DND-41 (cell line): ENCODE data around the gene ARMC2.

Source experiments
- ATAC-seq: fragments of 200-7000 bp; cut with Tn5 transposase; 3 replicates; pipeline ENCODE4 v1.9.1; 2021; ENCODE audit warnings: low read depth; ENCODE audit not compliant: insufficient read depth
- DNase-seq: peaks from one replicate; pipeline ENCODE4 v3.0.0-alpha.2; 2020
- H2AFZ ChIP-seq: 2 replicates; pipeline ENCODE4 v1.6.0; 2012; ENCODE audit warnings: low read depth, low read length
- H3K27ac ChIP-seq: 2 replicates; pipeline ENCODE4 v1.5.1; 2012; ENCODE audit warnings: low read length, inconsistent platforms
- H3K27me3 ChIP-seq: fragments of 200-600 bp; sonication (generic); 2 replicates; pipeline ENCODE4 v1.6.0; 2012; ENCODE audit warnings: low read length, mild to moderate bottlenecking, inconsistent platforms; ENCODE audit not compliant: insufficient read depth, poor library complexity
- H3K36me3 ChIP-seq: 2 replicates; pipeline ENCODE4 v1.5.1; 2012; ENCODE audit warnings: low read length, inconsistent platforms; ENCODE audit not compliant: insufficient read depth
- H3K4me1 ChIP-seq: 2 replicates; pipeline ENCODE4 v1.5.1; 2012; ENCODE audit warnings: mild to moderate bottlenecking, low read length; ENCODE audit not compliant: insufficient read depth
- H3K4me2 ChIP-seq: 2 replicates; pipeline ENCODE4 v1.6.0; 2012; ENCODE audit warnings: mild to moderate bottlenecking, moderate library complexity, low read length, inconsistent platforms; ENCODE audit not compliant: insufficient read depth
- H3K4me3 ChIP-seq, 2 experiments: fragments of 200-600 bp in 1 of 2; shearing (Covaris generic) in 1 of 2; 2 replicates each; pipeline ENCODE4 v1.5.1; 2012 to 2016; ENCODE audit warnings: inconsistent platforms in 2 of 2, low read length in 2 of 2, mild to moderate bottlenecking in 2 of 2, low read depth in 1 of 2, moderate library complexity in 1 of 2
- H3K79me2 ChIP-seq: 2 replicates; pipeline ENCODE4 v1.6.0; 2012; ENCODE audit warnings: low read length, inconsistent platforms; ENCODE audit not compliant: insufficient read depth
- H3K9ac ChIP-seq: 2 replicates; pipeline ENCODE4 v1.6.0; 2012; ENCODE audit warnings: low read depth, mild to moderate bottlenecking, inconsistent platforms, low read length, moderate library complexity
- H3K9me3 ChIP-seq: 2 replicates; pipeline ENCODE4 v1.5.1; 2012; ENCODE audit warnings: low read length, moderate library complexity, mild to moderate bottlenecking, inconsistent platforms; ENCODE audit not compliant: insufficient read depth, severe bottlenecking
- H4K20me1 ChIP-seq: 2 replicates; pipeline ENCODE4 v1.6.0; 2012; ENCODE audit warnings: low read length; ENCODE audit not compliant: insufficient read depth
- EZH2 ChIP-seq: IDR thresholded peaks from 3 replicates; pipeline ENCODE4 v1.6.1; 2012; ENCODE audit warnings: borderline replicate concordance, low read depth, mild to moderate bottlenecking, moderate library complexity, low read length, inconsistent platforms; ENCODE audit not compliant: severe bottlenecking
- TF ChIP-seq, protein P1 (sequence below): IDR thresholded peaks from 2 replicates; pipeline ENCODE4 v1.5.1; 2012; ENCODE audit warnings: borderline replicate concordance, low read length, moderate library complexity, mild to moderate bottlenecking; ENCODE audit not compliant: poor library complexity, severe bottlenecking; ENCODE audit errors: extremely low read depth

The ARMC2 gene

DNA sequence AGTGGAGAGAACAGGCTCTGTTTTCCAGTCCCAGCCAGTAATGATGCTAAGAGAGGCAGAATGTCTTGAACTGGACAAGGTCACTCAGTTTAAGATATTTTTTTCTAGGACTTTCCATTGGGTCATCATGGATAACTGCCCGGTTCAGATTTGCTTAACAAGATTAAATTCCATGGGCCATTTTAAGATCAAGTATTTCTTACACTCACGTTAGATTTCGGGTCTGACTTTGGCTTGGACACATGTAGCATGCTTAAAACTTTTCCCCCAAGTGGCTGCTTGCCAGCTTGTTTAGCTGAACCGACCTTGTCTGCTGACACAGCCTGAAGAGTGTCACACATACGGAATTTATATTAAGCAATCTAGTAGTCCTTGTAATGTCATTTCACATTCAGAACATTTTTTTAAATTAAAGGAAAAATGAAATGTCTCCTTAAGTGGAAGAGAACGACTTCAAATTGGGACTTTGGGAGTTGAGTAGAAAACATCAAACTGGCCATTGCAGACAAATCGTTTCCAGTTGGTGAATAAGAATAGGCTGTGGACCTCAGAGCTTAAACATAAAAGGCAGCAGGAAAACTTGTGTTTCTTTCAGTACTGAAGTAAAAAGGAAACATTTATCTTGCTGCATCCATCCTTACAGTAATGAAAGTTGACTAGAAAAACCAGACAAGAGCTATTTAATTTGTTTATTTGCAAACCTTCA is 29.0 kb downstream of the ARMC2 start:
- Histone ChIP-seq H3K4me2 (no peak overlapping the region), H4K20me1 (no peaks in the 10 kb centered on the region), H3K4me1 (no peaks in the 10 kb centered on the region), H3K4me3 (no peak overlapping the region), H3K9ac (no peak overlapping the region), H3K36me3 (peaks cover 6% of the 10 kb centered on the region), H2AFZ (no peak overlapping the region), H3K9me3 (no peaks in the 10 kb centered on the region), H3K27ac (no peak overlapping the region), H3K27me3 (no peaks in the 10 kb centered on the region), H3K79me2 (no peaks in the 10 kb centered on the region)
- ATAC-seq (no peak), DNase-seq (no peak)
- TF ChIP-seq, protein P1, sequence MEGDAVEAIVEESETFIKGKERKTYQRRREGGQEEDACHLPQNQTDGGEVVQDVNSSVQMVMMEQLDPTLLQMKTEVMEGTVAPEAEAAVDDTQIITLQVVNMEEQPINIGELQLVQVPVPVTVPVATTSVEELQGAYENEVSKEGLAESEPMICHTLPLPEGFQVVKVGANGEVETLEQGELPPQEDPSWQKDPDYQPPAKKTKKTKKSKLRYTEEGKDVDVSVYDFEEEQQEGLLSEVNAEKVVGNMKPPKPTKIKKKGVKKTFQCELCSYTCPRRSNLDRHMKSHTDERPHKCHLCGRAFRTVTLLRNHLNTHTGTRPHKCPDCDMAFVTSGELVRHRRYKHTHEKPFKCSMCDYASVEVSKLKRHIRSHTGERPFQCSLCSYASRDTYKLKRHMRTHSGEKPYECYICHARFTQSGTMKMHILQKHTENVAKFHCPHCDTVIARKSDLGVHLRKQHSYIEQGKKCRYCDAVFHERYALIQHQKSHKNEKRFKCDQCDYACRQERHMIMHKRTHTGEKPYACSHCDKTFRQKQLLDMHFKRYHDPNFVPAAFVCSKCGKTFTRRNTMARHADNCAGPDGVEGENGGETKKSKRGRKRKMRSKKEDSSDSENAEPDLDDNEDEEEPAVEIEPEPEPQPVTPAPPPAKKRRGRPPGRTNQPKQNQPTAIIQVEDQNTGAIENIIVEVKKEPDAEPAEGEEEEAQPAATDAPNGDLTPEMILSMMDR: no peak
- TF ChIP-seq EZH2: no peak

DNA sequence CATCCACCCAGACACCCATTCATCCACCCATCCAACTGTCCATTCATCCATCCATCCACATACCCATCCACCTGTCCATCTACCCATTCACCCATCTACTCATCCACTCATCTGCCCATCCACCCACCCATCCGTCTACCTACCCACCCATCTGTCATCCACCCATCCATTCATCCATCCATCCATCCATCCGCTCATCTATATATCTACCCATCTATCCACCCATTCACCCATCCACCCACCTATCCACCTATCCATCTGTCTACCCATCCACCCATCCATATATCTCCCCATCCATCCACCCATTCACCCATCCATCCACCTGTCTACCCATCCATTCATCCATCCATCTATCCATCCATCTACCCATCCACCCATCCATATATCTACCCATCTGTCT is 30.7 kb downstream of the ARMC2 start:
- Histone ChIP-seq H3K79me2 (no peaks in the 10 kb centered on the region), H2AFZ (no peak overlapping the region), H4K20me1 (no peaks in the 10 kb centered on the region), H3K27ac (no peak overlapping the region), H3K9me3 (no peaks in the 10 kb centered on the region), H3K36me3 (peaks cover 6% of the 10 kb centered on the region), H3K4me2 (no peak overlapping the region), H3K4me3 (no peak overlapping the region), H3K4me1 (no peaks in the 10 kb centered on the region), H3K27me3 (no peaks in the 10 kb centered on the region), H3K9ac (no peak overlapping the region)
- DNase-seq: no peak
- TF ChIP-seq, protein P1: no peak
- no peak for TF ChIP-seq EZH2
- no peak for ATAC-seq

DNA sequence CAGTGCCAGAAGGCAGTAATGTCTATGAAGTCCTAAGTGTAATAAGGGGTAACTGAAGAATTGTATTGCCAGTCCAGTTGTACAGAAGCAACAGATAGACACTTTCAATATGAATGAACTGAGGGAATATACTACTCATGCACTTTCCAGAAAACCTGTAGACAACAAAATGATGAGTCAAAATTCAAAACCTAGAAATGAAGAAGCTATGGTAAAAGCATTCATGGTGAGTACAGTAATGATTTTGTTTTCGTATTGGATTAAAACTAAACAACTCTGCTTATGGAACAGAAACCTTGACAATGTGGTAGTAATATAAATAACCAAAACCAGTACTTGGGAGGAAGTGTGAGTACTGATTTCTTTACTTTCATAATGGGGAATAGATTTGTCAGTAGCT is 35.0 kb downstream of the ARMC2 start:
- H3K9me3 ChIP-seq: no peaks in the 10 kb centered on the region
- H2AFZ ChIP-seq: no peak overlapping the region
- H3K4me2 ChIP-seq: no peak overlapping the region
- no peak overlapping the region for H3K4me3 ChIP-seq
- H3K79me2 ChIP-seq: no peaks in the 10 kb centered on the region
- TF ChIP-seq, protein P1: no peak
- TF ChIP-seq EZH2: no peak
- H3K27ac ChIP-seq: no peak overlapping the region
- peaks cover 6% of the 10 kb centered on the region for H3K36me3 ChIP-seq
- DNase-seq (no peak), ATAC-seq (no peak)
- no peak overlapping the region for H3K9ac ChIP-seq
- no peaks in the 10 kb centered on the region for H4K20me1 ChIP-seq
- no peaks in the 10 kb centered on the region for H3K4me1 ChIP-seq
- no peaks in the 10 kb centered on the region for H3K27me3 ChIP-seq
